ENCODE measurements around the gene FAM81B.

GRCh38 chr5:95401626-95402025, 10.5 kb downstream of the FAM81B start:
- no peak for TF ChIP-seq CTCF (conservative IDR thresholded peaks at IDR 0.05; ENCODE audit: low read length)
- TF ChIP-seq EZH2phosphoT487 (IDR thresholded peaks at IDR 0.05; ENCODE audit: borderline replicate concordance), result no peak
